TTC549 (cell line): ENCODE results near the gene SERBP1.
"Not testable (repeated sequence)": the region's sequence is repeated elsewhere in the genome, so short reads cannot be mapped to it uniquely, and the experiment has no call there.

Source experiments
- FAIRE-seq: peaks from 2 replicates; lab custom pipeline; 2012; peaks lifted over from hg19 to GRCh38; lab: Jason Lieb, UNC

The SERBP1 gene

GRCh38 chr1:67430358-67431155, at the start of gene SERBP1:
Gene SERBP1 (minus strand): TSS chr1:67430402. CDS start chr1:67430300, 102 bp downstream.
- FAIRE-seq: peak; percentile 88

- no peak for FAIRE-seq
Measured at GRCh38 chr1:67479146-67479891, 49.1 kb upstream of the SERBP1 start.

- no peak for FAIRE-seq
Measured at GRCh38 chr1:67476906-67477305, 46.7 kb upstream of the SERBP1 start.

- no peak for FAIRE-seq
Measured at GRCh38 chr1:67476006-67476482, 45.8 kb upstream of the SERBP1 start.

GRCh38 chr1:67472056-67472455, 41.9 kb upstream of the SERBP1 start:
- no peak for FAIRE-seq

GRCh38 chr1:67469431-67469830, 39.2 kb upstream of the SERBP1 start:
- no peak for FAIRE-seq

- no peak for FAIRE-seq
Measured at GRCh38 chr1:67468066-67468718, 38.0 kb upstream of the SERBP1 start.

GRCh38 chr1:67465375-67465774, 35.2 kb upstream of the SERBP1 start:
- no peak for FAIRE-seq

GRCh38 chr1:67464746-67465145, 34.5 kb upstream of the SERBP1 start:
- FAIRE-seq: no peak

GRCh38 chr1:67464058-67464457, 33.9 kb upstream of the SERBP1 start:
- FAIRE-seq: no peak

- FAIRE-seq: no peak
Measured at GRCh38 chr1:67463298-67463955, 33.2 kb upstream of the SERBP1 start.

GRCh38 chr1:67460676-67461500, 30.7 kb upstream of the SERBP1 start:
- FAIRE-seq: no peak

- FAIRE-seq: no peak
Measured at GRCh38 chr1:67459068-67459467, 28.9 kb upstream of the SERBP1 start.

GRCh38 chr1:67458663-67459062, 28.5 kb upstream of the SERBP1 start:
- no peak for FAIRE-seq

- no peak for FAIRE-seq
Measured at GRCh38 chr1:67457247-67457646, 27.0 kb upstream of the SERBP1 start.

- no peak for FAIRE-seq
Measured at GRCh38 chr1:67451815-67452214, 21.6 kb upstream of the SERBP1 start.

GRCh38 chr1:67451356-67451755, 21.2 kb upstream of the SERBP1 start:
- no peak for FAIRE-seq

- no peak for FAIRE-seq
Measured at GRCh38 chr1:67446893-67447292, 16.7 kb upstream of the SERBP1 start.

- not testable (repeated sequence) for FAIRE-seq
Measured at GRCh38 chr1:67446014-67446413, 15.8 kb upstream of the SERBP1 start.

- no peak for FAIRE-seq
Measured at GRCh38 chr1:67441739-67442281, 11.6 kb upstream of the SERBP1 start.

- FAIRE-seq: no peak
Measured at GRCh38 chr1:67441183-67441582, 11.0 kb upstream of the SERBP1 start.
